Mucosa of descending colon (tissue), 3 donors: ENCODE measurements around the gene PI4KA. TPM values are rescaled to one million over a fixed set of nuclear protein-coding genes. Genes with fewer than 3 reads are reported as not detected.
A peak's percentile ranks its signal among the peaks of the same experiment; 100 is the strongest.

ENCODE experiments used
- ATAC-seq: fragments of 200-7000 bp; cut with Tn5 transposase; one replicate; pipeline ENCODE4 v1.9.1; 2020; ENCODE audit warnings: mild to moderate bottlenecking, moderate library complexity
- DNase-seq, 3 donors: peaks; one replicate each; pipeline ENCODE4 v3.0.0-alpha.2; 2020
- H3K36me3 ChIP-seq: fragments of 200-600 bp; one replicate; pipeline ENCODE4 v1.8.0; 2021; ENCODE audit warnings: low read depth, mild to moderate bottlenecking
- H3K4me1 ChIP-seq: fragments of 200-600 bp; one replicate; pipeline ENCODE4 v1.8.0; 2021; ENCODE audit warnings: low read depth, mild to moderate bottlenecking
- H3K4me3 ChIP-seq: fragments of 200-600 bp; one replicate; pipeline ENCODE4 v1.8.0; 2021; ENCODE audit warnings: mild to moderate bottlenecking
- H3K9me3 ChIP-seq: fragments of 200-600 bp; one replicate; pipeline ENCODE4 v1.8.0; 2021; ENCODE audit warnings: mild to moderate bottlenecking
- CTCF ChIP-seq: fragments of 200-600 bp; IDR thresholded peaks from one replicate; pipeline ENCODE4 v1.8.0; 2022; ENCODE audit warnings: antibody characterized with exemption, mild to moderate bottlenecking
- intact Hi-C, 2 donors: fragments of 100-400 bp; cut with DNase I in 1 of 2; cut with micrococcal nuclease in 1 of 2; formaldehyde crosslinking; loops; one replicate each; pipeline versions ENCODE4 v1.11.0 to v1.11.1; 2022; cut with DNase I, micrococcal nuclease
- total RNA-seq, 3 donors: library from RNA; stranded (reverse); fragmentation: NEBNext Ultra II Directional in 2 of 3; extraction: Animal tissue kit (Norgen Biotek cat#: 25700) in 2 of 3; gene quantifications; one replicate each; pipeline versions ENCODE4 v1.2.1 to v1.2.4, GENCODE V29; 2021 to 2023
- donor health status: DM: no; HTN: no; CAD: no; lungs with moderate emphysema.
- donor health status: DM: no; HTN: no; CAD: no.
- donor health status: DM: no; HTN: yes; CAD: no.

Gene PI4KA
- total RNA-seq, 3 donors from 2014 or later, result 77.7 to 130 (median 95.0) TPM

DNA sequence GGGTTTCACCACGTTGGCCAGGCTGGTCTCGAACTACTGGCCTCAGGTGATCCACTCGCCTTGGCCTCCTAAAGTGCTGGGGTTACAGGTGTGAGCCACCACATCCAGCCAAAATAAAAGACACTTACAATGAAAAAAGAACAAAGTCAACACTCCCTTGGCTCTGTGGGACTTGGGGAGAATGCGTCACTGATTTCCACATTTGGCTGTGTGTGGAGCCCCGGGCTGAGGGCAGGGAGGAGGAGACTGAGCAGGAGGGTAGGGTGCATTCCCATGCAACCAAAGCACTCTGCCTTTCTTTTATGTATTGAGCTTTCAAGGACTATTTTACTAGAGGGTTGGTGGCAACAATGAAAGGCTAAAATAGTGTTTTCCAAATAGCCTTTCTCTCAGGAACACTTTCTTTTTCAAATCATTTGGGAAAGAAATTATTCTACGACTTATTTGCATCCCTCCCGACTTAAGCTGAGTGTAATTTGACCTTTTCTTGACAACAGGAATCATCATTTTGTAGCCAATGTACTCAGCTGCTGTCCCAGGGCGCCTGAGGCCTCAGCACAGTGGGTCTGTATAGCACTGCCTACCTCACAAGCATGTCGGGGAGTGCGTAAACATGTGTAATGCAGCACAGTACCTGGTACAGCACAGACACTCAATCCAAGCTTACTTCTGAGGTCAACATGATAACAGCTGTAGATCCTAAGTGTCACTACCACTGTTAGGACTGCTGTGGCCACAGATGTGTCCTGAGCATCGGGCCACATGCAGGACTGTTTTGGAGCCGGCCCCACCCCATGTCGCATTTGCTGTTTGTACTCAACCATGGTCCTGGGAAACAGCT lies 94.8 kb downstream of the PI4KA start:
- intact Hi-C loops, result no loop called here
- ATAC-seq, result no peak
- DNase-seq, result no peak
- Histone ChIP-seq H3K4me1 (no peaks in the 10 kb centered on the region), H3K9me3 (no peaks in the 10 kb centered on the region), H3K36me3 (no peaks in the 10 kb centered on the region), H3K4me3 (no peak overlapping the region)
- TF ChIP-seq CTCF, result no peak

GRCh38 chr22:20762233-20762796 lies 96.3 kb downstream of the PI4KA start:
- Histone ChIP-seq H3K9me3 (no peaks in the 10 kb centered on the region), H3K4me3 (no peak overlapping the region), H3K4me1 (no peaks in the 10 kb centered on the region), H3K36me3 (no peaks in the 10 kb centered on the region)
- intact Hi-C loops, result no loop called here
- no peak for ATAC-seq
- TF ChIP-seq CTCF, result no peak
- DNase-seq, result peak in 1 of 3 donors; percentile 0

DNA sequence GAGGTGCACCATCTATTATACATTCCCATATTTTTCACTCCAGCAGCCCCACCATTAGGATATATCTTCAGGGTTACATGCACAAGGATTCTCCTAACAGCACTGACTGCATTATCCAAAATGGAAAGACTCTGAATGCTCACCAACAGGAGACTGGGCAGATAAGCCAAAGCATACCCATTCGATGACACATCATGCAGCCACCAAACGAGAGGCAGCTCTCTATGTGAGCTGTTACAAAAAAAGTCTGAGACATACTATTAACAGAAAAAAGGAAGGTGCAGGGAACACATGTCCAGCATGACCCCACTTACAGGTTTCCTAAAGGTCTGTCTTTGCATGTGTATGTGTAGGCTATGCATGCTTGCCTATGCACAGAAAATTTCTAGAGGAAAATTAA lies 97.1 kb downstream of the PI4KA start:
- no peak for DNase-seq
- ATAC-seq, result no peak
- Histone ChIP-seq H3K36me3 (no peaks in the 10 kb centered on the region), H3K4me1 (no peaks in the 10 kb centered on the region), H3K4me3 (no peak overlapping the region), H3K9me3 (no peaks in the 10 kb centered on the region)
- no peak for TF ChIP-seq CTCF
- intact Hi-C loops, result no loop called here

DNA sequence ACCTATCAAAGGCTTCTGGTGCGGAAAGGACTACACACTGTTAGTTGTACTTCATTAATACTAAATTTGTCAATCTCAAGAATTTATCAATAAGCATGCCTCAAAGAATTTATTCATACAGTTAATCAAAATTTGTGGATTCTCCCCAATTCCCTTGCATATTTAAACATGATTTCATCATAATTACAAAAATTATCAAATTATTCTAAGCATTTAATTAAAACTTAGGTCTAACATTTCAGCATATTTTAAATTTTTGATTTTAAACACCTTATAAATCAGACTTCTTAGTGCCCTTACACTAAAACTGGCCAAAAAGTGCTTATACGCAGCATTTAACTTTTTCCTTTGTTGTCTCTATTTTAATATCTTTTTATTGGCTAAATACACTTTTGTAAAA lies 98.5 kb downstream of the PI4KA start:
- H3K9me3 ChIP-seq, result no peaks in the 10 kb centered on the region
- H3K4me3 ChIP-seq, result no peak overlapping the region
- TF ChIP-seq CTCF, result no peak
- H3K36me3 ChIP-seq, result no peaks in the 10 kb centered on the region
- DNase-seq, result no peak
- intact Hi-C loops, result no loop called here
- ATAC-seq, result no peak
- H3K4me1 ChIP-seq, result no peaks in the 10 kb centered on the region

- Histone ChIP-seq H3K4me3 (no peak overlapping the region), H3K4me1 (no peaks in the 10 kb centered on the region), H3K9me3 (no peaks in the 10 kb centered on the region), H3K36me3 (no peaks in the 10 kb centered on the region)
- intact Hi-C loops, result no loop called here
- TF ChIP-seq CTCF, result no peak
- peak in 1 of 3 donors; percentile 1 for DNase-seq
- no peak for ATAC-seq
These were observed 99.9 kb downstream of the PI4KA start for GRCh38 chr22:20758688-20759087.
